HT-29 (cell line): ENCODE results near the gene UNC5B. TPM values are rescaled to one million over a fixed set of nuclear protein-coding genes. Genes with fewer than 3 reads are reported as not detected.

Source experiments
- DNase-seq: peaks from one replicate; pipeline ENCODE4 v3.0.0-alpha.2; 2015; ENCODE audit warnings: low spot score
- total RNA-seq: library from RNA; depleted of rRNA; stranded (reverse); fragments of >200 nt; shearing (Covaris generic); gene quantifications from 2 replicates; pipeline ENCODE4 v1.2.3, GENCODE V29; 2014; rRNA removed

Gene UNC5B
- total RNA-seq, 1 experiment from 2014 or later, result 0.51 TPM

DNA sequence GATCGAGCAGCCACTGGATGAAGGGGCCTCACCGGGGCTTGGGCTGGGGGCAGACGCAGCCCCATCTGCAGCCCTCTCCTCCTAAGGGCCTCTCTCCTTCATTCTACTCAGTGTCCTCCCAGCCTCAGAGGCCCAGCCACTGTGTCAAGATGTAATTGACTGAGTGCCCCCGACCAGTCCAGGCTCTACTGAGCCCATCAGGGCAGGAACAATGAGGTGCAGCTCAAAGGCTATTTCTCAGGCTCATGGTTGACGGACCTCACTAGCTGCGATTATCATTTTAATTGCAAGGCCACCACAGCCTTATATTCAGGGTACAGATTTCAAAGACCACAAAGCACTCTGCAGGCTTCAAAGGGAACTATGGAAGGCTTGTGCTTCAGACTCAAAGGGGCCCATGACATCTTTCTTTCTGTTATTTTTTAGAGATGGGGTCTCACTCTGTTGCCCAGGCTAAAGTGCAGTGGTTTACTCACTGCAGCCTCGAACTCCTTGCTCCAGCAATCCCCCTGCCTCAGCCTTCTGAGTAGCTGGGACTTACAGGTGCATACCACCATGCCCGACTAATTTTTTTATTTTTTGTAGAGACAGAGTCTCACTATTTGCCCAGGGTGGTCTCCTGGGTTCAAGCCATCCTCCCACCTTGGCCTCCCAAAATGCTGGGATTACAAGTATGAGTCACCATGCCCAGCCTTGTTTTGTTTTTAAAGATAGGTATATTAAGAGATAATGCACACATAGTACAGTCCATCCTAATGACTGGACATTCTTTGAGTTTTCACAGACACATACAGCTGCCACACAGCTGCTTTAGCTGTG is 130.4 kb downstream of the UNC5B start:
- DNase-seq, result no peak

- peak; percentile 47 for DNase-seq
Measured at GRCh38 chr10:71343392-71343773, 131.0 kb downstream of the UNC5B start.

DNA sequence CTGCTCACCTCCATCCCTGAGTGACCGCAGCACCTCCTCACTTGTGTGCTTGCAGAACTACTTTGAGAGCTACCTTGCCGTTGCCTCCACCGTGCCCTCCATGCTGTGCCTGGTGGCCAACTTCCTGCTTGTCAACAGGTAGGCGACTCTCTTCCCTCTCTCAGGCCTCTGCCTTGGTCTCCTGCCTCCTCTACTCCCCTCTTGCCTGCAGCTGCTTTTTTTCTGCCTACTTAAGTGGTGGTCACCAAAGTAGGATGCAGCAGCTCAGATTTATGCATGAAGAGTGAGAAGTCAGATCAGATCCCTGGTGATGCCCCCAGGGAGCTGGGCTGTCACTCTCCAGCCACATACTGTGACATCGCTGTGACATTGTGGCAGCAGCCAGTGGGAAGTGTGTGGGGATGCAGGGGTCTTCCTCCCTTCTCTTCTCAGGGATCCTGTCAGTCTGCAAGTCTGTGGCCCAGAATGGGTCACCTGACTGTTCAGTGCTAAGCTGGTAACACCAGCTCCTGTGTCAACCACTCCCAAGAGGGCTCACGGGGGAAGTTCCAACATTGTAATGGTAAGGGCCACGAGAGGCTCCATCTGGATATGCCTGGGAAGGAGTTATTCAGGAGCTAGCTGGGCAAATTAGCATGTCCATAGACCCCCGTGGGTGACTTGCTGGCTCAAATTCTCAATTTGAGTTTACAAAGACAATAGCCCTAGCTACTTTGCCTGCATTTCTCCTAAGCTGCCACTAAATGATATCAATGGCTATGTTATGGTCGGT is 132.0 kb downstream of the UNC5B start:
- DNase-seq, result no peak

DNA sequence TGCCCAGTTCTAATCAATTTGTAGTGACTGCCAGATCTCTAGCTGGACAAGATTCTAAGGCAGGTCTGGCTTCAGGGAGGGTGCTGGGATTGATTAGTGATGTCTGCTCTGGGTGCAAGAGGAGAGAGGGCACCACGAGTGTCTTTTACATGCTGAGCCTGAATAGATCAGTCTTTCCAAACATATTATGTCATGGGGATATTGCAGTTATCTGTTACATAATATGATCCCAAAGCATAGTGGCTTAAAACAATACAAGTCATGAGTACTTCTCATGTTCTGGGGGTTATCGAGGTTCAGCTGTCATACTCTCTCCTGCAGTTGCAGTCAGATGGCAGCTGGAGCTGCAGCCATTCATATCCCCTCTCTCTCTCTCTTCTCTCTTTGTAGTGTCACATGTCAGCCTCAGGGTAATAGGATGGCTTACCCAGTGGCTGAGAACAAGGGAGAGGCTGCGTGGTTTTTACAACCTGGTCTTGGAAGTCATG is 132.7 kb downstream of the UNC5B start:
- no peak for DNase-seq

DNA sequence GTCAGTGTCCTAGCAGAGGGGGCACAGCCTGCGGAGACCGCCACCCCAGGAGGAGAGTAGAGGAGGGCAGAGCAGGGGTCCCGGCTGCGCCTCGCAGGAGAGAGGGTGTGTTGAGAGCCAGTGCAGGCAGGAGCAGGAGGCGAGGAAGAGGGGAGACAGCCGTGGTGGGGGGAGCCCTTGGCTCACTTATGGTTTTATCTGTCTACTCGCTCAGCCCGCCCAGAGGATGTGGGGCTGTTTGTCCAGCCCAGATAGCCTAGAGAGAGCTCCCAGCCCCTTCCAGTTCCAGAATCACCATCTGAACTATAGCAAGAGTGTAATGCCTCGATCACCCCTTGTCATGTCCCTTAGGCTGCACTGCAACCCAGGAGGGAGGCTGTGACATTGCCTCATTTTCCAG is 133.3 kb downstream of the UNC5B start:
- DNase-seq, result no peak

- DNase-seq, result no peak
Measured at GRCh38 chr10:71346731-71347130, 134.4 kb downstream of the UNC5B start.

DNA sequence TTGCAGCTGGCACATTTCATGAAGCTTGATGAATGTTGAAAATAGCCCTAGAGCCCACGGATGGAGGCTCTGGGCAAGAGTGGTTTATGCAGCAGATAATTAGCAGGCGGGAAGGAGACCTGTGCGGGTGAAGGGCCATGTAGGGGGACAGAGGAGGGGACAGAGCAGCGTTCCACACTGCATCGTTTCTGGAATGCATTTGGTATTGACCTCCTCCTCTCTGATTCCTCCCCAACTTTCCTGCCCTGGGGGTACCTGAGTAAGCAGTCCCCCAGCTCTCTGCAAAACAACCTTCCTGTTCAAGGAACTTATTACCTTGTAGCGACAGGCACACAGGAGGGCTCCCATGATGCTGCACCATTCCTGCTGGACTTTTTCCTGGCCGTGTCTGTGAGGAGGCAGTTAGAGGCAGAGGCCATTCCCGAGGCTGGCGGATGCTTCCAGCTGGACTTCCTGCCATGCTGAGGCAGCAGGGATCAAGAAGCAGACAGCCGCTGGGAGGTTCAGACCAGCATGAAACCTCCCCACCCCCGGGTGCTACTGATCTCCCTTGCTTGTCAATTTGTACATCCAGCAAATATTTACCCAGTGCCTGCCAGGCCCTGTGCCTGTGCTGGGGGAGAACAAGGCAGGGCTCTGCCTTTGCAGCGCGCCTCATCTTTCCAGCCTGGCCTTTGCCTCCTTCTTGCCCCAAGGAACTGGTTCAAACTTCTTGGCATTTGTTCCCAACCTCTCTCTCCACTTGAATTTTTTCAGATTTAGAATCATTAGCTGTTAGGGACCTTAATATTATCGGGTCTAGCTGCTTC is 135.4 kb downstream of the UNC5B start:
- no peak for DNase-seq

- DNase-seq, result no peak
Measured at GRCh38 chr10:71348850-71349249, 136.5 kb downstream of the UNC5B start.

- no peak for DNase-seq
Measured at GRCh38 chr10:71349406-71349805, 137.0 kb downstream of the UNC5B start.

- no peak for DNase-seq
Measured at GRCh38 chr10:71351087-71351486, 138.7 kb downstream of the UNC5B start.

- DNase-seq, result no peak
Measured at GRCh38 chr10:71351628-71352319, 139.4 kb downstream of the UNC5B start.

Other genes with a start within 250 kb of the UNC5B start
- 4.1 and 4.4 TPM in 2 replicates for gene SLC29A3, start 106.7 kb downstream of the UNC5B start, total RNA-seq
- 0.05 and 0.63 TPM in 2 replicates for gene CDH23, start 184.3 kb downstream of the UNC5B start, total RNA-seq